IPS-15b (cell line): ENCODE results near the gene MYO5A.
"Not testable (repeated sequence)": the region's sequence is repeated elsewhere in the genome, so short reads cannot be mapped to it uniquely, and the experiment has no call there.

Experiments used
- H3K27me3 ChIP-seq: one replicate; pipeline ENCODE4 v1.6.1; 2013; ENCODE audit warnings: low read length; ENCODE audit not compliant: control insufficient read depth, insufficient read depth
- H3K36me3 ChIP-seq: one replicate; pipeline ENCODE4 v1.6.1; 2013; ENCODE audit warnings: low read length; ENCODE audit not compliant: control insufficient read depth, insufficient read depth
- H3K4me1 ChIP-seq: one replicate; pipeline ENCODE4 v1.6.1; 2013; ENCODE audit warnings: mild to moderate bottlenecking, low read length; ENCODE audit not compliant: control insufficient read depth, insufficient read depth
- H3K4me3 ChIP-seq: one replicate; pipeline ENCODE4 v1.5.1; 2013; ENCODE audit warnings: low read depth, low read length
- H3K9ac ChIP-seq: one replicate; pipeline ENCODE4 v1.6.1; 2013; ENCODE audit warnings: low read depth, mild to moderate bottlenecking, low read length
- H3K9me3 ChIP-seq: one replicate; pipeline ENCODE4 v1.6.1; 2013; ENCODE audit warnings: mild to moderate bottlenecking, low read length; ENCODE audit not compliant: control insufficient read depth, insufficient read depth

Gene MYO5A

GRCh38 chr15:52559575-52559974 lies 30.9 kb upstream of the MYO5A start:
- Histone ChIP-seq H3K36me3 (no peaks in the 10 kb centered on the region), H3K9ac (no peak overlapping the region), H3K4me3 (no peak overlapping the region), H3K27me3 (no peaks in the 10 kb centered on the region), H3K9me3 (no peaks in the 10 kb centered on the region), H3K4me1 (no peaks in the 10 kb centered on the region)

GRCh38 chr15:52559022-52559421 lies 30.3 kb upstream of the MYO5A start:
- H3K9me3 ChIP-seq, result no peaks in the 10 kb centered on the region
- no peak overlapping the region for H3K4me3 ChIP-seq
- no peaks in the 10 kb centered on the region for H3K27me3 ChIP-seq
- H3K9ac ChIP-seq, result no peak overlapping the region
- no peaks in the 10 kb centered on the region for H3K36me3 ChIP-seq
- H3K4me1 ChIP-seq, result no peaks in the 10 kb centered on the region

- Histone ChIP-seq H3K4me3 (no peak overlapping the region), H3K27me3 (no peaks in the 10 kb centered on the region), H3K36me3 (no peaks in the 10 kb centered on the region), H3K4me1 (no peaks in the 10 kb centered on the region), H3K9ac (no peak overlapping the region), H3K9me3 (no peaks in the 10 kb centered on the region)
Measured at GRCh38 chr15:52558196-52558595, 29.5 kb upstream of the MYO5A start.

DNA sequence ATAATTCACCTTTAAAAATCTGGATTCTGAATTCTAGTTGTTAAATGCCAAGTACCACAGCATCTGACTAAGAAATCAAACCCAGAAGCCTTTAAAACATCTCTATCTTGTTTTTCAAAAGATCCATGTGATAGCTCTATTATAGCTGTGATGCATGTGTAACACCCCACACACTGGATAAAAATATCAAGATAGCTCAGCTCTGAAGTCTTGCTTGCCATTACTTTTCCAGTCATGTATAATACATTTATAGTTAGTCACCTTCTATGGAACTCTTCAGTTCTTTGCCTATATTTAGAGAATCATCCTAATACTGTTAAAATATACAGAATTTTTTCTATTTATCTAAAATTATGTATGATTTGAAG lies 28.6 kb upstream of the MYO5A start:
- Histone ChIP-seq H3K4me3 (no peak overlapping the region), H3K36me3 (no peaks in the 10 kb centered on the region), H3K27me3 (no peaks in the 10 kb centered on the region), H3K4me1 (no peaks in the 10 kb centered on the region), H3K9ac (no peak overlapping the region), H3K9me3 (no peaks in the 10 kb centered on the region)

DNA sequence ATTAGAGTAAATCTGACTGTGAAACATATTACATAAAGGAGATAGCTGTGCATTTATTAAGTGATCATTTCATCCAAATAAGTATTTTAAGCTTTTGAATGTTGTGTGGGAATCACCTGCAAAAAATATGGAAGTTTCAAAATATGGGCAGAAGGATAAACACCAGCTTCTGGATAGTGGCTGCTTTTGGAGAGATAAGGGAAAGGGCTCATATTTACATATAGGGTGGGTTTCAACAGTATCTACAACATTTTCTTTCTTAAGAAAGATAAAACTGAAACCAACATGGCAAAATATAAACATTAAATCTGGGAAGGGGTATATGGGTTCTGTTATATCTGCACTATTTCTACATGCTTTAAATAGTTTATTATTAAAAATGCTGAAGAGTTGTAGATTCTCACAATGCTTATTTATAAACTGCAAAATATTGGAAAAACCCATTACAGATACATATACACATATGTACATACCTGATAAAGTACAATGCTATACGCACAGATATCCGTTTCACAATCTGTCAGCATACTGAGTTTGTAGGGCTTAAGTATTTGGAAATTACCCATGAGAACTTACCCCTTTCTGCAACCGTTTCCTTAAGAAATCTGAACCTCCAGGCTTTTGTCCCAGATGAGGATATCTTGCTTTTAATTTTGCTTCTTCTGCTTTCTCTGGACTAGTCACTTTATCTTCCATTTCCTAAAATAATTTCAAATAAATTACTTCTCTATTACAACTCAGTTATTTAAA lies 28.0 kb upstream of the MYO5A start:
- H3K36me3 ChIP-seq, result no peaks in the 10 kb centered on the region
- no peaks in the 10 kb centered on the region for H3K4me1 ChIP-seq
- no peaks in the 10 kb centered on the region for H3K9me3 ChIP-seq
- no peaks in the 10 kb centered on the region for H3K27me3 ChIP-seq
- H3K4me3 ChIP-seq, result no peak overlapping the region
- no peak overlapping the region for H3K9ac ChIP-seq

GRCh38 chr15:52552303-52552702 lies 23.6 kb upstream of the MYO5A start:
- Histone ChIP-seq H3K9ac (no peak overlapping the region), H3K9me3 (no peaks in the 10 kb centered on the region), H3K4me3 (no peak overlapping the region), H3K36me3 (peaks cover 5% of the 10 kb centered on the region), H3K4me1 (no peaks in the 10 kb centered on the region), H3K27me3 (no peaks in the 10 kb centered on the region)

- peaks cover 5% of the 10 kb centered on the region for H3K36me3 ChIP-seq
- H3K9me3 ChIP-seq, result no peaks in the 10 kb centered on the region
- H3K27me3 ChIP-seq, result no peaks in the 10 kb centered on the region
- H3K4me3 ChIP-seq, result no peak overlapping the region
- no peak overlapping the region for H3K9ac ChIP-seq
- H3K4me1 ChIP-seq, result no peaks in the 10 kb centered on the region
Measured at GRCh38 chr15:52551762-52552161, 23.1 kb upstream of the MYO5A start.

GRCh38 chr15:52551186-52551585 lies 22.5 kb upstream of the MYO5A start:
- H3K4me3 ChIP-seq, H3K4me1 ChIP-seq, H3K36me3 ChIP-seq, H3K9ac ChIP-seq, H3K27me3 ChIP-seq, H3K9me3 ChIP-seq: not testable (repeated sequence)

- no peaks in the 10 kb centered on the region for H3K9me3 ChIP-seq
- no peaks in the 10 kb centered on the region for H3K4me1 ChIP-seq
- no peak overlapping the region for H3K9ac ChIP-seq
- H3K4me3 ChIP-seq, result no peak overlapping the region
- H3K36me3 ChIP-seq, result peaks cover 12% of the 10 kb centered on the region
- H3K27me3 ChIP-seq, result no peaks in the 10 kb centered on the region
Measured at GRCh38 chr15:52546031-52546751, 17.5 kb upstream of the MYO5A start.

- Histone ChIP-seq H3K9me3 (no peaks in the 10 kb centered on the region), H3K9ac (no peak overlapping the region), H3K4me3 (no peak overlapping the region), H3K4me1 (no peaks in the 10 kb centered on the region), H3K36me3 (no peaks in the 10 kb centered on the region), H3K27me3 (no peaks in the 10 kb centered on the region)
Measured at GRCh38 chr15:52540374-52541012, 11.8 kb upstream of the MYO5A start.

- Histone ChIP-seq H3K9me3 (no peaks in the 10 kb centered on the region), H3K4me1 (no peaks in the 10 kb centered on the region), H3K9ac (no peak overlapping the region), H3K4me3 (no peak overlapping the region), H3K27me3 (peaks cover 1% of the 10 kb centered on the region), H3K36me3 (no peaks in the 10 kb centered on the region)
Measured at GRCh38 chr15:52537459-52537858, 8.8 kb upstream of the MYO5A start.

DNA sequence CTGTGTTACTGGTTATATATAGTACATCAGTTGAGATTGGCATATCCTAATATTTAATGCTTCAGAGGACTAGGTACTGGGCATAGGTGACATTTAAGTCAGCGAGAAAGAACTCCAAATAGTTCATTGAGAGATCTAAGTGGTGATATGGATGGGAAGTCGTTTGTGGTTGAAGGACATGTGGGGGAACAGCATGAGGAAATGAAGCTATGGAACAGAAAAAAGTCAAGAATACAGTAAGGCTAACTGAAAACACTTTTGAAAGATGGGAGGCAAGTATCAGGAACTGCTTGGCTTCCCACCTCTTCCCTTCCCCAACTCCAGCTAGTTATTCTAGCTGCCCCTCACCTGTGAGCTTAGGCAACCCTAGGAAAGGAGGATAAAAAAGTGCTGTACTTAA lies 3.7 kb upstream of the MYO5A start:
- peaks cover 10% of the 10 kb centered on the region for H3K4me1 ChIP-seq
- H3K9ac ChIP-seq, result no peak overlapping the region
- no peaks in the 10 kb centered on the region for H3K9me3 ChIP-seq
- no peaks in the 10 kb centered on the region for H3K36me3 ChIP-seq
- no peak overlapping the region for H3K4me3 ChIP-seq
- peaks cover 37% of the 10 kb centered on the region for H3K27me3 ChIP-seq
